Measurements from ENCODE around the gene TRPT1. TPM values are rescaled to one million over a fixed set of nuclear protein-coding genes. Genes with fewer than 3 reads are reported as not detected.

The TRPT1 gene
- total and polyA plus RNA-seq, 9 of the 15 experiments (the other 6 are each of a cell fraction or from before 2014, with no cell fraction given), result 4.6 to 41.7 (median 23.1) TPM

- TF ChIP-seq ELK1 (CRISPR knock-in tag; IDR thresholded peaks at IDR 0.05) (no peak), NFIX (CRISPR knock-in tag; IDR thresholded peaks at IDR 0.05; ENCODE audit: low read depth) (no peak), PPARD (CRISPR knock-in tag; IDR thresholded peaks at IDR 0.05) (no peak), BACH1 (tag; IDR thresholded peaks at IDR 0.05) (no peak), HMG20A (CRISPR knock-in tag; conservative IDR thresholded peaks at IDR 0.05) (no peak), DDX20 (tag; IDR thresholded peaks at IDR 0.05; ENCODE audit: low read depth) (no peak), HSF4 (CRISPR knock-in tag; IDR thresholded peaks at IDR 0.05; ENCODE audit: borderline replicate concordance) (no peak), SRSF7 (optimal IDR thresholded peaks at IDR 0.05; ENCODE audit: low read depth, low read length) (no peak), RHOXF2B (CRISPR knock-in tag; conservative IDR thresholded peaks at IDR 0.05) (0 out of 2 replicates have a peak, but pooled peaks have one; percentile 68), MTF1 (CRISPR knock-in tag; IDR thresholded peaks at IDR 0.05; ENCODE audit: borderline replicate concordance) (no peak), ZNF639 (CRISPR knock-in tag; conservative IDR thresholded peaks at IDR 0.05 in 1 of 2, IDR thresholded peaks at IDR 0.05 in 1 of 2) (no peak), L3MBTL2 (IDR thresholded peaks at IDR 0.05) (peak; percentile 88), TFE3 (CRISPR knock-in tag; IDR thresholded peaks at IDR 0.05) (peak; percentile 100), ZNF263 (CRISPR knock-in tag; IDR thresholded peaks at IDR 0.05; ENCODE audit: borderline replicate concordance) (peak; percentile 74; the same call in 1 of the 2 replicates), HOMEZ (CRISPR knock-in tag; IDR thresholded peaks at IDR 0.05) (no peak), ZNF780A (CRISPR knock-in tag; IDR thresholded peaks at IDR 0.05) (no peak), ZNF311 (CRISPR knock-in tag; IDR thresholded peaks at IDR 0.05) (no peak), RBM34 (IDR thresholded peaks at IDR 0.05; ENCODE audit: borderline replicate concordance, insufficient read depth, low read length) (no peak), SIN3B (IDR thresholded peaks at IDR 0.05; ENCODE audit: low read depth) (no peak)
Observed at GRCh38 chr11:64181506-64182411, 44.2 kb downstream of the TRPT1 start (continued).
